ENCODE measurements around the gene VENTX.

- no peak for TF ChIP-seq CTCF (IDR thresholded peaks at IDR 0.05 in 2 of 3, conservative IDR thresholded peaks at IDR 0.05 in 1 of 3; ENCODE audit: borderline replicate concordance in 1 of 3, insufficient read depth in 1 of 3, low read depth in 2 of 3, low read length in 2 of 3)
- TF ChIP-seq ELF1 (IDR thresholded peaks at IDR 0.05; ENCODE audit: borderline replicate concordance, low read depth) = no peak
- TF ChIP-seq SP1 (IDR thresholded peaks at IDR 0.05; ENCODE audit: low read depth) = no peak
Observed at GRCh38 chr10:133268532-133268931, 30.9 kb downstream of the VENTX start.

Data from HCT116 (cell line).